Subcutaneous abdominal adipose tissue (tissue), 5 donors: ENCODE measurements around the gene CYP4Z1.
"Not testable (repeated sequence)": the region's sequence is repeated elsewhere in the genome, so short reads cannot be mapped to it uniquely, and the experiment has no call there.

Source experiments
- H3K27ac ChIP-seq: one replicate; pipeline ENCODE4 v1.7.0; 2013; ENCODE audit warnings: low read depth, mild to moderate bottlenecking, inconsistent platforms, low read length, moderate library complexity
- H3K27me3 ChIP-seq, 5 donors: one replicate each; pipeline ENCODE4 v1.7.0; 2013; ENCODE audit warnings: low read length in 5 of 5, inconsistent platforms in 1 of 5; ENCODE audit not compliant: control insufficient read depth in 5 of 5, insufficient read depth in 4 of 5
- H3K36me3 ChIP-seq, 5 donors: one replicate each; pipeline ENCODE4 v1.7.0; 2013; ENCODE audit warnings: low read length in 5 of 5; ENCODE audit not compliant: control insufficient read depth in 5 of 5, insufficient read depth in 5 of 5
- H3K4me1 ChIP-seq, 5 donors: one replicate each; pipeline ENCODE4 v1.7.0; 2013; ENCODE audit warnings: low read length in 5 of 5, mild to moderate bottlenecking in 3 of 5, moderate library complexity in 1 of 5; ENCODE audit not compliant: control insufficient read depth in 5 of 5, insufficient read depth in 5 of 5
- H3K4me3 ChIP-seq, 5 donors: one replicate each; pipeline ENCODE4 v1.7.0; 2013; ENCODE audit warnings: low read length in 5 of 5, low read depth in 1 of 5
- H3K9ac ChIP-seq, 5 donors: one replicate each; pipeline ENCODE4 v1.7.0; 2013; ENCODE audit warnings: low read length in 5 of 5, mild to moderate bottlenecking in 4 of 5, moderate library complexity in 3 of 5
- H3K9me3 ChIP-seq, 5 donors: one replicate each; pipeline ENCODE4 v1.7.0; 2013; ENCODE audit warnings: low read length in 5 of 5; ENCODE audit not compliant: control insufficient read depth in 5 of 5
- donor health status: healthy.
- donor health status: healthy.
- donor health status: healthy.
- donor health status: healthy.
- donor health status: healthy.

Gene CYP4Z1

GRCh38 chr1:47126997-47127396, 60.0 kb downstream of the CYP4Z1 start:
- H3K4me3 ChIP-seq, H3K9me3 ChIP-seq, H3K27me3 ChIP-seq, H3K36me3 ChIP-seq, H3K4me1 ChIP-seq, H3K27ac ChIP-seq, H3K9ac ChIP-seq: not testable (repeated sequence)

GRCh38 chr1:47128221-47128620, 61.2 kb downstream of the CYP4Z1 start:
- Histone ChIP-seq H3K4me1 (no peaks in the 10 kb centered on the region), H3K4me3 (no peak overlapping the region), H3K9me3 (no peaks in the 10 kb centered on the region), H3K36me3 (no peaks in the 10 kb centered on the region), H3K9ac (no peak overlapping the region), H3K27me3 (no peaks in the 10 kb centered on the region), H3K27ac (no peak overlapping the region)

GRCh38 chr1:47128854-47129253, 61.8 kb downstream of the CYP4Z1 start:
- H3K9me3 ChIP-seq, H3K27ac ChIP-seq, H3K27me3 ChIP-seq, H3K4me3 ChIP-seq, H3K9ac ChIP-seq, H3K4me1 ChIP-seq, H3K36me3 ChIP-seq: not testable (repeated sequence)

GRCh38 chr1:47129489-47130230, 62.6 kb downstream of the CYP4Z1 start:
- not testable (repeated sequence) for H3K27ac ChIP-seq, H3K36me3 ChIP-seq, H3K4me3 ChIP-seq, H3K27me3 ChIP-seq, H3K9me3 ChIP-seq, H3K4me1 ChIP-seq, H3K9ac ChIP-seq

GRCh38 chr1:47132665-47133064, 65.6 kb downstream of the CYP4Z1 start:
- not testable (repeated sequence) for H3K27me3 ChIP-seq, H3K4me1 ChIP-seq

GRCh38 chr1:47137198-47137597, 70.2 kb downstream of the CYP4Z1 start, which contains the start of gene CYP4A22:
CYP4A22 (plus strand) TSS chr1:47137441; CDS start chr1:47137486, 45 bp downstream.
- no peaks in the 10 kb centered on the region for H3K36me3 ChIP-seq
- no peak within 1 kb of the TSS for H3K9ac ChIP-seq
- H3K27ac ChIP-seq, result no peak within 1 kb of the TSS
- H3K9me3 ChIP-seq, result no peaks in the 10 kb centered on the region
- H3K4me1 ChIP-seq, result no peaks in the 10 kb centered on the region
- no peak within 1 kb of the TSS for H3K4me3 ChIP-seq
- H3K27me3 ChIP-seq, result no peaks in the 10 kb centered on the region

More at GRCh38 chr1:47132665-47133064, 65.6 kb downstream of the CYP4Z1 start:
- not testable (repeated sequence) for H3K36me3 ChIP-seq, H3K9ac ChIP-seq, H3K9me3 ChIP-seq, H3K27ac ChIP-seq, H3K4me3 ChIP-seq

GRCh38 chr1:47137925-47138615, 71.0 kb downstream of the CYP4Z1 start:
- Histone ChIP-seq H3K36me3 (no peaks in the 10 kb centered on the region), H3K27me3 (no peaks in the 10 kb centered on the region), H3K4me1 (no peaks in the 10 kb centered on the region), H3K4me3 (no peak overlapping the region), H3K9ac (no peak overlapping the region), H3K27ac (no peak overlapping the region), H3K9me3 (no peaks in the 10 kb centered on the region)

GRCh38 chr1:47140358-47140757, 73.3 kb downstream of the CYP4Z1 start:
- H3K4me3 ChIP-seq, H3K27ac ChIP-seq, H3K27me3 ChIP-seq, H3K9ac ChIP-seq, H3K9me3 ChIP-seq, H3K4me1 ChIP-seq, H3K36me3 ChIP-seq: not testable (repeated sequence)

GRCh38 chr1:47143654-47144053, 76.6 kb downstream of the CYP4Z1 start:
- not testable (repeated sequence) for H3K27ac ChIP-seq, H3K4me3 ChIP-seq, H3K9ac ChIP-seq, H3K9me3 ChIP-seq, H3K27me3 ChIP-seq, H3K36me3 ChIP-seq, H3K4me1 ChIP-seq

GRCh38 chr1:47146495-47146894, 79.5 kb downstream of the CYP4Z1 start:
- not testable (repeated sequence) for H3K9me3 ChIP-seq, H3K4me1 ChIP-seq, H3K27ac ChIP-seq, H3K36me3 ChIP-seq, H3K27me3 ChIP-seq, H3K4me3 ChIP-seq, H3K9ac ChIP-seq
